WTC11 (cell line): ENCODE measurements around the gene CORO7. TPM values are rescaled to one million over a fixed set of nuclear protein-coding genes. Genes with fewer than 3 reads are reported as not detected.

Experiments
- ATAC-seq: fragments of 200-7000 bp; cut with Tn5 transposase; 2 replicates; pipeline ENCODE4 v1.10.0; 2021; ENCODE audit warnings: mild to moderate bottlenecking, moderate library complexity
- CTCF ChIA-PET: fragments of 300-600 bp; sonication (Branson Sonifier 250); formaldehyde crosslinking; loops from one replicate; lab custom pipeline; 2021; ENCODE audit warnings: antibody characterized with exemption; lab: Charles Lee
- POLR2A ChIA-PET: fragments of 350-600 bp; sonication (Branson Sonifier 250); formaldehyde crosslinking; loops from one replicate; lab custom pipeline; 2021; ENCODE audit warnings: antibody characterized with exemption; lab: Charles Lee
- DNase-seq: peaks from one replicate; pipeline ENCODE4 v3.0.0; 2021; ENCODE audit warnings: low spot score
- H3K27ac Mint-ChIP-seq: 2 replicates; pipeline ENCODE4 v1.8.0; 2021; ENCODE audit warnings: mixed read lengths
- H3K27me3 Mint-ChIP-seq: 2 replicates; pipeline ENCODE4 v1.8.0; 2021; ENCODE audit warnings: low read depth, mild to moderate bottlenecking, moderate library complexity, mixed read lengths
- H3K36me3 Mint-ChIP-seq: 2 replicates; pipeline ENCODE4 v1.8.0; 2021; ENCODE audit warnings: mixed read lengths
- H3K4me1 Mint-ChIP-seq: 2 replicates; pipeline ENCODE4 v1.8.0; 2022; ENCODE audit warnings: mixed read lengths
- H3K4me3 Mint-ChIP-seq: 2 replicates; pipeline ENCODE4 v1.8.0; 2021; ENCODE audit warnings: mild to moderate bottlenecking, moderate library complexity, mixed read lengths
- H3K9me3 Mint-ChIP-seq: 2 replicates; pipeline ENCODE4 v1.8.0; 2021; ENCODE audit warnings: mixed read lengths
- CREM ChIP-seq: sonication (generic); formaldehyde crosslinking; IDR thresholded peaks from 2 replicates; pipeline ENCODE4 v1.8.1; 2022; ENCODE audit warnings: mild to moderate bottlenecking, missing genetic modification reagents, moderate library complexity
- FOXP4 ChIP-seq: sonication (generic); formaldehyde crosslinking; IDR thresholded peaks from 2 replicates; pipeline ENCODE4 v1.8.0; 2022; ENCODE audit warnings: mild to moderate bottlenecking, missing genetic modification reagents
- GTF2I ChIP-seq: fragments of 250-450 bp; sonication (Bioruptor Pico); conservative IDR thresholded peaks from 2 replicates; pipeline ENCODE4 v1.4.0; 2021; ENCODE audit warnings: mild to moderate bottlenecking
- HMGA2 ChIP-seq: fragments of 250-450 bp; sonication (Bioruptor Pico); IDR thresholded peaks from 2 replicates; pipeline ENCODE4 v1.4.0; 2021; ENCODE audit warnings: mild to moderate bottlenecking, moderate library complexity
- NFE2L1 ChIP-seq: sonication (generic); formaldehyde crosslinking; IDR thresholded peaks from 2 replicates; pipeline ENCODE4 v1.8.1; 2023; ENCODE audit warnings: missing genetic modification reagents
- NFYB ChIP-seq: sonication (generic); formaldehyde crosslinking; conservative IDR thresholded peaks from 2 replicates; pipeline ENCODE4 v1.8.0; 2022; ENCODE audit warnings: low read depth, missing genetic modification reagents
- OVOL2 ChIP-seq: fragments of 250-450 bp; sonication (Bioruptor Pico); IDR thresholded peaks from 2 replicates; pipeline ENCODE4 v1.9.0; 2021; ENCODE audit warnings: mild to moderate bottlenecking, borderline replicate concordance
- PREB ChIP-seq: sonication (generic); formaldehyde crosslinking; IDR thresholded peaks from 2 replicates; pipeline ENCODE4 v1.8.1; 2022; ENCODE audit warnings: mild to moderate bottlenecking, missing genetic modification reagents, moderate library complexity, borderline replicate concordance
- RELA ChIP-seq: sonication (generic); formaldehyde crosslinking; IDR thresholded peaks from 2 replicates; pipeline ENCODE4 v1.8.1; 2022; ENCODE audit warnings: missing genetic modification reagents, mild to moderate bottlenecking, borderline replicate concordance
- RORB ChIP-seq: fragments of 250-450 bp; sonication (Bioruptor Pico); IDR thresholded peaks from 2 replicates; pipeline ENCODE4 v1.9.0; 2021; ENCODE audit warnings: mild to moderate bottlenecking
- SMAD3 ChIP-seq: sonication (generic); formaldehyde crosslinking; IDR thresholded peaks from 2 replicates; pipeline ENCODE4 v1.8.0; 2022; ENCODE audit warnings: missing genetic modification reagents, mild to moderate bottlenecking, borderline replicate concordance
- TEAD4 ChIP-seq: sonication (generic); formaldehyde crosslinking; IDR thresholded peaks from 2 replicates; pipeline ENCODE4 v1.8.0; 2022; ENCODE audit warnings: mild to moderate bottlenecking, missing genetic modification reagents
- ZNF396 ChIP-seq: fragments of 250-450 bp; sonication (Bioruptor Pico); IDR thresholded peaks from 2 replicates; pipeline ENCODE4 v1.8.0; 2021; ENCODE audit warnings: mild to moderate bottlenecking, moderate library complexity, borderline replicate concordance
- ZNF425 ChIP-seq: fragments of 250-450 bp; sonication (Bioruptor Pico); conservative IDR thresholded peaks from 2 replicates; pipeline ENCODE4 v1.9.0; 2021; ENCODE audit warnings: mild to moderate bottlenecking
- ZNF671 ChIP-seq: fragments of 250-450 bp; sonication (Bioruptor Pico); IDR thresholded peaks from 2 replicates; pipeline ENCODE4 v1.8.0; 2021; ENCODE audit warnings: mild to moderate bottlenecking
- total RNA-seq: library from RNA; stranded (reverse); gene quantifications from 3 replicates; pipeline ENCODE4 v1.2.3, GENCODE V29; 2021
- TF ChIP-seq, protein P1 (sequence below): fragments of 250-450 bp; sonication (Bioruptor Pico); IDR thresholded peaks from 2 replicates; pipeline ENCODE4 v1.9.0; 2021; ENCODE audit warnings: mild to moderate bottlenecking
- TF ChIP-seq, protein P2 (sequence below): fragments of 200-600 bp; IDR thresholded peaks from 2 replicates; pipeline ENCODE4 v1.8.0; 2022; ENCODE audit warnings: antibody characterized with exemption
- TF ChIP-seq, protein P3 (sequence below): sonication (generic); formaldehyde crosslinking; IDR thresholded peaks from 2 replicates; pipeline ENCODE4 v1.8.0; 2022; ENCODE audit warnings: missing genetic modification reagents

Gene CORO7
- total RNA-seq, 1 experiment from 2014 or later = 45.5 TPM

DNA sequence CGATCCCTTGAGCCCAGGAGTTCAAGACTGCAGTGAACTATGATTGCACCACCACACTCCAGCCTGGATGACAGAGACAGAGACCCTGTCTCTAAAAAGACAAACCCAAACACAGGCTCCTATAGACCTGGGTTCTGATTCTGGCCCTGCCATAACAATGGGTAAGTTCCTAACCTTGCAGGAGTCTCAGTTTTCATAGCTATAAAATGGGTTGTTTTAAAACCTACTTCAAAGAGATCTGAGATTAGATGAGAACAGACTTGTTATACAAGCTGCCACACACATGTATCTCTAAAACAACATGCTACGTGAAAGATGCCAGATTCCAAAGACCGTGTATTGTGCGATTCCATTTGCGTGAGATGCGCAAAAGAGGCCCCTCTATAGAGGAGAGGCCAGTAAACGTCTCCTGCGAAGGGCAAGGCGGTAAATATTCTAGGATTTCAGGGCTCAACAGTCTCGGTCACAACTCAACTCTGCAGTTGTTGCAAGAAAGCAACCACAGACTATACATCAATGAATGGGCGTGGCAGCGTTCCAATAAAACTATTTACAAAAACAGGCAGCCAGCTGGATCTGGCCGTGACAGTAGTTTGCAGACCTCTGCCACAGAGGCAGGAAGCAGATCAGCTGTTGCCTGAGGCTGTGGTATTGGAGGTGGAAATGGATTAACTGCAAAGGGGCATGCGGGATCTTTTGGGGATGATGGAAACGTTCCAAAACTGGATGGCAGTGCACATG lies 5.9 kb downstream of the CORO7 start:
- DNase-seq (no peak), ATAC-seq (no peak)
- Mint-ChIP-seq H3K4me1 (peaks cover 4% of the 10 kb centered on the region), H3K36me3 (no peaks in the 10 kb centered on the region), H3K9me3 (no peaks in the 10 kb centered on the region), H3K4me3 (no peak overlapping the region), H3K27ac (no peak overlapping the region)
- POLR2A ChIA-PET = no interaction called here
- CTCF ChIA-PET = interaction anchor here (0.9 to 2.9 kb wide), 4 partner anchors 32 to 165 kb away, joined by 3 to 18 read pairs (median 6); no protein-coding TSS in a partner anchor
- TF ChIP-seq TEAD4 (no peak), ZNF425 (CRISPR knock-in tag) (no peak), NFYB (CRISPR knock-in tag) (no peak), HMGA2 (CRISPR knock-in tag) (no peak), PREB (CRISPR knock-in tag) (no peak), RORB (CRISPR knock-in tag) (no peak), OVOL2 (CRISPR knock-in tag) (no peak), FOXP4 (CRISPR knock-in tag) (no peak), CREM (CRISPR knock-in tag) (no peak)
- TF ChIP-seq, protein P1, sequence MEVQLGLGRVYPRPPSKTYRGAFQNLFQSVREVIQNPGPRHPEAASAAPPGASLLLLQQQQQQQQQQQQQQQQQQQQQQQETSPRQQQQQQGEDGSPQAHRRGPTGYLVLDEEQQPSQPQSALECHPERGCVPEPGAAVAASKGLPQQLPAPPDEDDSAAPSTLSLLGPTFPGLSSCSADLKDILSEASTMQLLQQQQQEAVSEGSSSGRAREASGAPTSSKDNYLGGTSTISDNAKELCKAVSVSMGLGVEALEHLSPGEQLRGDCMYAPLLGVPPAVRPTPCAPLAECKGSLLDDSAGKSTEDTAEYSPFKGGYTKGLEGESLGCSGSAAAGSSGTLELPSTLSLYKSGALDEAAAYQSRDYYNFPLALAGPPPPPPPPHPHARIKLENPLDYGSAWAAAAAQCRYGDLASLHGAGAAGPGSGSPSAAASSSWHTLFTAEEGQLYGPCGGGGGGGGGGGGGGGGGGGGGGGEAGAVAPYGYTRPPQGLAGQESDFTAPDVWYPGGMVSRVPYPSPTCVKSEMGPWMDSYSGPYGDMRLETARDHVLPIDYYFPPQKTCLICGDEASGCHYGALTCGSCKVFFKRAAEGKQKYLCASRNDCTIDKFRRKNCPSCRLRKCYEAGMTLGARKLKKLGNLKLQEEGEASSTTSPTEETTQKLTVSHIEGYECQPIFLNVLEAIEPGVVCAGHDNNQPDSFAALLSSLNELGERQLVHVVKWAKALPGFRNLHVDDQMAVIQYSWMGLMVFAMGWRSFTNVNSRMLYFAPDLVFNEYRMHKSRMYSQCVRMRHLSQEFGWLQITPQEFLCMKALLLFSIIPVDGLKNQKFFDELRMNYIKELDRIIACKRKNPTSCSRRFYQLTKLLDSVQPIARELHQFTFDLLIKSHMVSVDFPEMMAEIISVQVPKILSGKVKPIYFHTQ (CRISPR knock-in tag) = no peak
- TF ChIP-seq, protein P2, sequence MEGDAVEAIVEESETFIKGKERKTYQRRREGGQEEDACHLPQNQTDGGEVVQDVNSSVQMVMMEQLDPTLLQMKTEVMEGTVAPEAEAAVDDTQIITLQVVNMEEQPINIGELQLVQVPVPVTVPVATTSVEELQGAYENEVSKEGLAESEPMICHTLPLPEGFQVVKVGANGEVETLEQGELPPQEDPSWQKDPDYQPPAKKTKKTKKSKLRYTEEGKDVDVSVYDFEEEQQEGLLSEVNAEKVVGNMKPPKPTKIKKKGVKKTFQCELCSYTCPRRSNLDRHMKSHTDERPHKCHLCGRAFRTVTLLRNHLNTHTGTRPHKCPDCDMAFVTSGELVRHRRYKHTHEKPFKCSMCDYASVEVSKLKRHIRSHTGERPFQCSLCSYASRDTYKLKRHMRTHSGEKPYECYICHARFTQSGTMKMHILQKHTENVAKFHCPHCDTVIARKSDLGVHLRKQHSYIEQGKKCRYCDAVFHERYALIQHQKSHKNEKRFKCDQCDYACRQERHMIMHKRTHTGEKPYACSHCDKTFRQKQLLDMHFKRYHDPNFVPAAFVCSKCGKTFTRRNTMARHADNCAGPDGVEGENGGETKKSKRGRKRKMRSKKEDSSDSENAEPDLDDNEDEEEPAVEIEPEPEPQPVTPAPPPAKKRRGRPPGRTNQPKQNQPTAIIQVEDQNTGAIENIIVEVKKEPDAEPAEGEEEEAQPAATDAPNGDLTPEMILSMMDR = no peak
- TF ChIP-seq, all 79 proteins: peak for 0
- H3K27me3 Mint-ChIP-seq = no peaks in the 10 kb centered on the region

GRCh38 chr16:4409081-4409932 lies 7.1 kb downstream of the CORO7 start:
- CTCF ChIA-PET = interaction anchor here (0.7 to 2.9 kb wide), 6 partner anchors 31 to 166 kb away, joined by 3 to 18 read pairs (median 4); no protein-coding TSS in a partner anchor
- Mint-ChIP-seq H3K27ac (no peak overlapping the region), H3K4me3 (no peak overlapping the region), H3K27me3 (no peaks in the 10 kb centered on the region), H3K9me3 (no peaks in the 10 kb centered on the region), H3K36me3 (no peaks in the 10 kb centered on the region), H3K4me1 (peaks cover 5% of the 10 kb centered on the region)
- no peak for DNase-seq
- no peak for ATAC-seq
- POLR2A ChIA-PET = interaction anchor here (0.5 kb wide), 1 partner anchor 1007 kb away, joined by 3 read pairs; no protein-coding TSS in a partner anchor
- TF ChIP-seq ZNF396 (CRISPR knock-in tag) (no peak), SMAD3 (no peak), RELA (CRISPR knock-in tag) (no peak), GTF2I (no peak), HMGA2 (CRISPR knock-in tag) (no peak), NFE2L1 (no peak), ZNF671 (CRISPR knock-in tag) (no peak)
- TF ChIP-seq, protein P3, sequence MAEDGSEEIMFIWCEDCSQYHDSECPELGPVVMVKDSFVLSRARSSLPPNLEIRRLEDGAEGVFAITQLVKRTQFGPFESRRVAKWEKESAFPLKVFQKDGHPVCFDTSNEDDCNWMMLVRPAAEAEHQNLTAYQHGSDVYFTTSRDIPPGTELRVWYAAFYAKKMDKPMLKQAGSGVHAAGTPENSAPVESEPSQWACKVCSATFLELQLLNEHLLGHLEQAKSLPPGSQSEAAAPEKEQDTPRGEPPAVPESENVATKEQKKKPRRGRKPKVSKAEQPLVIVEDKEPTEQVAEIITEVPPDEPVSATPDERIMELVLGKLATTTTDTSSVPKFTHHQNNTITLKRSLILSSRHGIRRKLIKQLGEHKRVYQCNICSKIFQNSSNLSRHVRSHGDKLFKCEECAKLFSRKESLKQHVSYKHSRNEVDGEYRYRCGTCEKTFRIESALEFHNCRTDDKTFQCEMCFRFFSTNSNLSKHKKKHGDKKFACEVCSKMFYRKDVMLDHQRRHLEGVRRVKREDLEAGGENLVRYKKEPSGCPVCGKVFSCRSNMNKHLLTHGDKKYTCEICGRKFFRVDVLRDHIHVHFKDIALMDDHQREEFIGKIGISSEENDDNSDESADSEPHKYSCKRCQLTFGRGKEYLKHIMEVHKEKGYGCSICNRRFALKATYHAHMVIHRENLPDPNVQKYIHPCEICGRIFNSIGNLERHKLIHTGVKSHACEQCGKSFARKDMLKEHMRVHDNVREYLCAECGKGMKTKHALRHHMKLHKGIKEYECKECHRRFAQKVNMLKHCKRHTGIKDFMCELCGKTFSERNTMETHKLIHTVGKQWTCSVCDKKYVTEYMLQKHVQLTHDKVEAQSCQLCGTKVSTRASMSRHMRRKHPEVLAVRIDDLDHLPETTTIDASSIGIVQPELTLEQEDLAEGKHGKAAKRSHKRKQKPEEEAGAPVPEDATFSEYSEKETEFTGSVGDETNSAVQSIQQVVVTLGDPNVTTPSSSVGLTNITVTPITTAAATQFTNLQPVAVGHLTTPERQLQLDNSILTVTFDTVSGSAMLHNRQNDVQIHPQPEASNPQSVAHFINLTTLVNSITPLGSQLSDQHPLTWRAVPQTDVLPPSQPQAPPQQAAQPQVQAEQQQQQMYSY (CRISPR knock-in tag) = no peak
